HepG2 (cell line): ENCODE data around the gene CLRN2. TPM values are rescaled to one million over a fixed set of nuclear protein-coding genes. Genes with fewer than 3 reads are reported as not detected.

Experiments used
- ADNP ChIP-seq: sonication (generic); formaldehyde crosslinking; IDR thresholded peaks from 2 replicates; pipeline ENCODE4 v1.4.0; 2020; ENCODE audit warnings: missing genetic modification reagents
- AGO1 ChIP-seq: fragments of 200-400 bp; formaldehyde crosslinking; IDR thresholded peaks from 2 replicates; pipeline ENCODE4 v1.6.1; 2017; ENCODE audit warnings: mild to moderate bottlenecking, low read depth, low read length, moderate library complexity; ENCODE audit not compliant: poor library complexity, severe bottlenecking
- CREB1 ChIP-seq, 2 experiments: fragments of 450-650 bp in 1 of 2; IDR thresholded peaks; 2 replicates each; pipeline ENCODE4 v1.6.1; 2016 to 2017; ENCODE audit warnings: control low read depth in 1 of 2, mild to moderate bottlenecking in 1 of 2, missing compliant biosample characterization in 1 of 2, missing genetic modification characterization in 1 of 2
- CREM ChIP-seq, 2 experiments: sonication (generic) in 1 of 2; formaldehyde crosslinking in 1 of 2; IDR thresholded peaks; 2 replicates each; pipeline versions ENCODE4 v1.4.0 to v1.6.1; 2016 to 2020; ENCODE audit warnings: antibody characterized with exemption in 1 of 2, mild to moderate bottlenecking in 1 of 2, missing genetic modification reagents in 1 of 2
- FOXK1 ChIP-seq: sonication (generic); formaldehyde crosslinking; IDR thresholded peaks from 2 replicates; pipeline ENCODE4 v1.4.0; 2020; ENCODE audit warnings: low read depth, missing genetic modification reagents, borderline replicate concordance
- GABPA ChIP-seq, 2 experiments: IDR thresholded peaks; 2 replicates each; pipeline ENCODE4 v1.6.1; 2011 to 2016; ENCODE audit warnings: low read depth in 2 of 2, low read length in 1 of 2, missing biosample characterization in 1 of 2, missing genetic modification characterization in 1 of 2
- HDAC1 ChIP-seq: sonication (generic); formaldehyde crosslinking; IDR thresholded peaks from 2 replicates; pipeline ENCODE4 v1.5.1; 2020; ENCODE audit warnings: mild to moderate bottlenecking, missing genetic modification reagents
- HMG20B ChIP-seq: conservative IDR thresholded peaks from 2 replicates; pipeline ENCODE4 v1.6.1; 2016; ENCODE audit warnings: missing genetic modification reagents, missing compliant biosample characterization
- IRF2 ChIP-seq: IDR thresholded peaks from 2 replicates; pipeline ENCODE4 v1.6.1; 2018; ENCODE audit warnings: missing genetic modification reagents, missing compliant biosample characterization
- LCORL ChIP-seq, 2 experiments: fragments of 450-650 bp in 1 of 2; sonication (generic) in 1 of 2; formaldehyde crosslinking in 1 of 2; IDR thresholded peaks; 2 replicates each; pipeline versions ENCODE4 v1.5.0 to v1.6.1; 2017 to 2020; ENCODE audit warnings: antibody characterized with exemption in 1 of 2, missing genetic modification reagents in 1 of 2
- MAFF ChIP-seq: IDR thresholded peaks from 2 replicates; pipeline ENCODE4 v1.6.1; 2011; ENCODE audit warnings: low read depth, low read length, improper control_type of control experiment
- MED1 ChIP-seq: sonication (generic); formaldehyde crosslinking; IDR thresholded peaks from 2 replicates; pipeline ENCODE4 v1.4.0; 2020; ENCODE audit warnings: missing genetic modification reagents
- MIER3 ChIP-seq: IDR thresholded peaks from 2 replicates; pipeline ENCODE4 v1.6.1; 2016; ENCODE audit warnings: missing compliant biosample characterization, borderline replicate concordance
- MXI1 ChIP-seq: IDR thresholded peaks from 3 replicates; pipeline ENCODE4 v1.6.1; 2012; ENCODE audit warnings: low read depth, low read length, inconsistent platforms, borderline replicate concordance
- NCOA2 ChIP-seq: sonication (generic); formaldehyde crosslinking; IDR thresholded peaks from 2 replicates; pipeline ENCODE4 v1.8.0; 2022; ENCODE audit warnings: inconsistent platforms
- NCOR1 ChIP-seq: fragments of 200-600 bp; sonication (generic); IDR thresholded peaks from 2 replicates; pipeline ENCODE4 v1.7.0; 2017; ENCODE audit warnings: antibody characterized with exemption, low read length, borderline replicate concordance
- SKI ChIP-seq: fragments of 450-650 bp; IDR thresholded peaks from one replicate; pipeline ENCODE4 v1.6.1; 2018; ENCODE audit warnings: mild to moderate bottlenecking; ENCODE audit not compliant: partially characterized antibody
- SMAD3 ChIP-seq: sonication (generic); formaldehyde crosslinking; IDR thresholded peaks from 2 replicates; pipeline ENCODE4 v1.4.0; 2020; ENCODE audit warnings: missing genetic modification reagents
- SOX5 ChIP-seq: IDR thresholded peaks from 2 replicates; pipeline ENCODE4 v1.6.1; 2016; ENCODE audit warnings: borderline replicate concordance
- U2AF2 ChIP-seq: fragments of 200-400 bp; formaldehyde crosslinking; IDR thresholded peaks from 2 replicates; pipeline ENCODE4 v1.6.1; 2017; ENCODE audit warnings: low read depth, mild to moderate bottlenecking, low read length
- ZNF468 ChIP-seq: sonication (generic); formaldehyde crosslinking; IDR thresholded peaks from 2 replicates; pipeline ENCODE4 v1.8.0; 2022; ENCODE audit warnings: mild to moderate bottlenecking, moderate library complexity, missing genetic modification reagents
- ZNF670 ChIP-seq: sonication (generic); formaldehyde crosslinking; IDR thresholded peaks from 2 replicates; pipeline ENCODE4 v1.8.0; 2022; ENCODE audit warnings: mild to moderate bottlenecking, missing genetic modification reagents, borderline replicate concordance
- polyA plus RNA-seq, 8 experiments: library from polyadenylated mRNA; depleted of rRNA in 3 of 8; stranded (reverse) in 7 of 8; unstranded in 1 of 8; fragments of >200 nt; fragmentation: Illumina TruSeq in 4 of 8; extraction: Trizol in 4 of 8; gene quantifications; 2 replicates each; pipeline versions ENCODE4 v1.2.1 to v1.2.3, GENCODE V29; 2011 to 2016; ENCODE audit warnings: low read depth in 4 of 8, missing spikeins in 1 of 8, mixed read lengths in 1 of 8; ENCODE audit not compliant: insufficient read depth in 1 of 8
- total RNA-seq, 5 experiments: library from RNA; depleted of rRNA; stranded (reverse); fragments of >200 nt; fragmentation: Illumina TruSeq; extraction: Trizol; gene quantifications; 2 replicates each; pipeline ENCODE4 v1.2.3, GENCODE V29; 2016; ENCODE audit warnings: low read depth in 1 of 5
- TF ChIP-seq, protein P1 (sequence below): IDR thresholded peaks from 2 replicates; pipeline ENCODE4 v1.6.1; 2016; ENCODE audit warnings: low read depth, missing genetic modification reagents, missing compliant biosample characterization
- TF ChIP-seq, protein P2 (sequence below): sonication (generic); formaldehyde crosslinking; IDR thresholded peaks from 2 replicates; pipeline ENCODE4 v1.4.0; 2020; ENCODE audit warnings: missing genetic modification reagents, borderline replicate concordance

CLRN2 gene
- total and polyA plus RNA-seq, 2 of the 13 experiments (the other 11 are each of a cell fraction or from before 2014, with no cell fraction given), result not detected

GRCh38 chr4:17490575-17491059 lies 24.3 kb upstream of the CLRN2 start (continued):
- TF ChIP-seq, protein P1, sequence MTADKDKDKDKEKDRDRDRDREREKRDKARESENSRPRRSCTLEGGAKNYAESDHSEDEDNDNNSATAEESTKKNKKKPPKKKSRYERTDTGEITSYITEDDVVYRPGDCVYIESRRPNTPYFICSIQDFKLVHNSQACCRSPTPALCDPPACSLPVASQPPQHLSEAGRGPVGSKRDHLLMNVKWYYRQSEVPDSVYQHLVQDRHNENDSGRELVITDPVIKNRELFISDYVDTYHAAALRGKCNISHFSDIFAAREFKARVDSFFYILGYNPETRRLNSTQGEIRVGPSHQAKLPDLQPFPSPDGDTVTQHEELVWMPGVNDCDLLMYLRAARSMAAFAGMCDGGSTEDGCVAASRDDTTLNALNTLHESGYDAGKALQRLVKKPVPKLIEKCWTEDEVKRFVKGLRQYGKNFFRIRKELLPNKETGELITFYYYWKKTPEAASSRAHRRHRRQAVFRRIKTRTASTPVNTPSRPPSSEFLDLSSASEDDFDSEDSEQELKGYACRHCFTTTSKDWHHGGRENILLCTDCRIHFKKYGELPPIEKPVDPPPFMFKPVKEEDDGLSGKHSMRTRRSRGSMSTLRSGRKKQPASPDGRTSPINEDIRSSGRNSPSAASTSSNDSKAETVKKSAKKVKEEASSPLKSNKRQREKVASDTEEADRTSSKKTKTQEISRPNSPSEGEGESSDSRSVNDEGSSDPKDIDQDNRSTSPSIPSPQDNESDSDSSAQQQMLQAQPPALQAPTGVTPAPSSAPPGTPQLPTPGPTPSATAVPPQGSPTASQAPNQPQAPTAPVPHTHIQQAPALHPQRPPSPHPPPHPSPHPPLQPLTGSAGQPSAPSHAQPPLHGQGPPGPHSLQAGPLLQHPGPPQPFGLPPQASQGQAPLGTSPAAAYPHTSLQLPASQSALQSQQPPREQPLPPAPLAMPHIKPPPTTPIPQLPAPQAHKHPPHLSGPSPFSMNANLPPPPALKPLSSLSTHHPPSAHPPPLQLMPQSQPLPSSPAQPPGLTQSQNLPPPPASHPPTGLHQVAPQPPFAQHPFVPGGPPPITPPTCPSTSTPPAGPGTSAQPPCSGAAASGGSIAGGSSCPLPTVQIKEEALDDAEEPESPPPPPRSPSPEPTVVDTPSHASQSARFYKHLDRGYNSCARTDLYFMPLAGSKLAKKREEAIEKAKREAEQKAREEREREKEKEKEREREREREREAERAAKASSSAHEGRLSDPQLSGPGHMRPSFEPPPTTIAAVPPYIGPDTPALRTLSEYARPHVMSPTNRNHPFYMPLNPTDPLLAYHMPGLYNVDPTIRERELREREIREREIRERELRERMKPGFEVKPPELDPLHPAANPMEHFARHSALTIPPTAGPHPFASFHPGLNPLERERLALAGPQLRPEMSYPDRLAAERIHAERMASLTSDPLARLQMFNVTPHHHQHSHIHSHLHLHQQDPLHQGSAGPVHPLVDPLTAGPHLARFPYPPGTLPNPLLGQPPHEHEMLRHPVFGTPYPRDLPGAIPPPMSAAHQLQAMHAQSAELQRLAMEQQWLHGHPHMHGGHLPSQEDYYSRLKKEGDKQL (CRISPR knock-in tag), result 0 out of 2 replicates have a peak, but pooled peaks have one; percentile 23
- TF ChIP-seq LCORL (IDR thresholded peaks at IDR 0.05) (no peak), LCORL (CRISPR knock-in tag; IDR thresholded peaks at IDR 0.05) (0 out of 2 replicates have a peak, but pooled peaks have one; percentile 44), HDAC1 (CRISPR knock-in tag) (peak; percentile 65), NCOA2 (CRISPR knock-in tag) (peak; percentile 63), AGO1 (no peak), GABPA (IDR thresholded peaks at IDR 0.05; ENCODE audit: low read depth, low read length) (no peak), GABPA (CRISPR knock-in tag; IDR thresholded peaks at IDR 0.05; ENCODE audit: low read depth) (peak; percentile 51), U2AF2 (no peak), FOXK1 (CRISPR knock-in tag) (peak; percentile 80; the same call in 1 of the 2 replicates), ZNF670 (0 out of 2 replicates have a peak, but pooled peaks have one; percentile 15), HMG20B (CRISPR knock-in tag) (peak; percentile 77; the same call in 1 of the 2 replicates), ADNP (no peak), IRF2 (peak; percentile 57; the same call in 1 of the 2 replicates), MIER3 (CRISPR knock-in tag) (0 out of 2 replicates have a peak, but pooled peaks have one; percentile 73), SMAD3 (CRISPR knock-in tag) (0 out of 2 replicates have a peak, but pooled peaks have one; percentile 50), NCOR1 (peak; percentile 38; the same call in 1 of the 2 replicates), MED1 (CRISPR knock-in tag) (peak; percentile 82), SKI (peak; percentile 41), MAFF (no peak), MXI1 (peak; percentile 36; the same call in 1 of the 3 replicates), CREB1 (IDR thresholded peaks at IDR 0.05) (peak; percentile 41), CREB1 (CRISPR knock-in tag; IDR thresholded peaks at IDR 0.05) (peak; percentile 57), SOX5 (CRISPR knock-in tag) (peak; percentile 76), CREM (IDR thresholded peaks at IDR 0.05) (peak; percentile 40; the same call in 1 of the 2 replicates), CREM (CRISPR knock-in tag; IDR thresholded peaks at IDR 0.05) (no peak), ZNF468 (CRISPR knock-in tag) (no peak)
- TF ChIP-seq, protein P2, sequence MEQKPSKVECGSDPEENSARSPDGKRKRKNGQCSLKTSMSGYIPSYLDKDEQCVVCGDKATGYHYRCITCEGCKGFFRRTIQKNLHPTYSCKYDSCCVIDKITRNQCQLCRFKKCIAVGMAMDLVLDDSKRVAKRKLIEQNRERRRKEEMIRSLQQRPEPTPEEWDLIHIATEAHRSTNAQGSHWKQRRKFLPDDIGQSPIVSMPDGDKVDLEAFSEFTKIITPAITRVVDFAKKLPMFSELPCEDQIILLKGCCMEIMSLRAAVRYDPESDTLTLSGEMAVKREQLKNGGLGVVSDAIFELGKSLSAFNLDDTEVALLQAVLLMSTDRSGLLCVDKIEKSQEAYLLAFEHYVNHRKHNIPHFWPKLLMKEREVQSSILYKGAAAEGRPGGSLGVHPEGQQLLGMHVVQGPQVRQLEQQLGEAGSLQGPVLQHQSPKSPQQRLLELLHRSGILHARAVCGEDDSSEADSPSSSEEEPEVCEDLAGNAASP (CRISPR knock-in tag), result peak; percentile 77; the same call in 1 of the 2 replicates
